22Rv1 (cell line): ENCODE results near the gene CAMTA1.

ENCODE experiments used
- ZFX ChIP-seq: fragments of 450-650 bp; IDR thresholded peaks from 2 replicates; pipeline ENCODE4 v1.6.1; 2017; ENCODE audit warnings: antibody characterized with exemption, borderline replicate concordance
- TF ChIP-seq, protein P1 (sequence below): fragments of 450-650 bp; IDR thresholded peaks from 2 replicates; pipeline ENCODE4 v1.5.1; 2017; ENCODE audit warnings: mild to moderate bottlenecking

DNA sequence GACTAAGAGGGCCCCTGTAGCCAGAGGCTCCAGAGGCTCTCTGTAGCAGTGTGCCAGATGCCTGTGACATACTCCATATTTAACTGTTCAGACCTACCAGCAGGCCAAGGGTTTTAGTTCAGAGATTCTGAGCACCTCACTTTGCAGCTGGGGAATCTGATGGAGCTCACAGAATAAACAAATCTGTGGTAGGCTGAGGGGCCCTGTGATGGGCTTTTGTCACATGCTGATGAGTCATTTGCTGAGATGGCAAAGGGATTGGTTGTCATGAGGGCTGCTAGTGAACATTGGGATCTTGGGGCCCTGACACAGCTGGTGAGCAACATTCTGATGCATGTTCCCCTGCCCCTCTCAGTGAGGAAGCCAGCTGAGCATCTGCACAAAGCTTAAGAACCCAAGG lies 482.2 kb downstream of the CAMTA1 start:
- TF ChIP-seq, protein P1, sequence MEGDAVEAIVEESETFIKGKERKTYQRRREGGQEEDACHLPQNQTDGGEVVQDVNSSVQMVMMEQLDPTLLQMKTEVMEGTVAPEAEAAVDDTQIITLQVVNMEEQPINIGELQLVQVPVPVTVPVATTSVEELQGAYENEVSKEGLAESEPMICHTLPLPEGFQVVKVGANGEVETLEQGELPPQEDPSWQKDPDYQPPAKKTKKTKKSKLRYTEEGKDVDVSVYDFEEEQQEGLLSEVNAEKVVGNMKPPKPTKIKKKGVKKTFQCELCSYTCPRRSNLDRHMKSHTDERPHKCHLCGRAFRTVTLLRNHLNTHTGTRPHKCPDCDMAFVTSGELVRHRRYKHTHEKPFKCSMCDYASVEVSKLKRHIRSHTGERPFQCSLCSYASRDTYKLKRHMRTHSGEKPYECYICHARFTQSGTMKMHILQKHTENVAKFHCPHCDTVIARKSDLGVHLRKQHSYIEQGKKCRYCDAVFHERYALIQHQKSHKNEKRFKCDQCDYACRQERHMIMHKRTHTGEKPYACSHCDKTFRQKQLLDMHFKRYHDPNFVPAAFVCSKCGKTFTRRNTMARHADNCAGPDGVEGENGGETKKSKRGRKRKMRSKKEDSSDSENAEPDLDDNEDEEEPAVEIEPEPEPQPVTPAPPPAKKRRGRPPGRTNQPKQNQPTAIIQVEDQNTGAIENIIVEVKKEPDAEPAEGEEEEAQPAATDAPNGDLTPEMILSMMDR = no peak
- no peak for TF ChIP-seq ZFX
